Measurements from ENCODE around the gene MLLT3. TPM values are rescaled to one million over a fixed set of nuclear protein-coding genes. Genes with fewer than 3 reads are reported as not detected.

The MLLT3 gene
- total and polyA plus RNA-seq, 7 experiments from 2014 or later, result 40.9 to 85.3 (median 64.8) TPM

DNA sequence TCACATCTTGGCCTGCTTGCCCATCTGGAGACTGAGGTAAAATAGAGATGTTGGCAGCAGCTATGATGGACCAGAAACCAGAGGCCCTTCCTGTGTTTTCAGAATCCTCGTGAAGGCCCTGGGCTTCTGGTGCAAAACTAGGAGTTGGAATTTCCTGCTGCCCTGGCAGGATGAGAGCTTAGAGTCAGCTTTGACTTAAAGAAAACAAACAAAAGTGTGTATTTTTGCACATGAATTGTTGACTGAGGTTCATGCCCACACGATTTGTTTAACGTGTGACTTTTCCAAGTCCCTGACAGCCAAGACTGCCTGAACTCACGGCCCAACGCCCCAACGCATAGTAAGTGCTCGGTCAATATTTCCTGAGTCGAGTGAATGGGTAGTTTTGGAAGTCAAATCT is 303.1 kb downstream of the MLLT3 start:
- Histone ChIP-seq H3K9me3 (ENCODE audit: control insufficient read depth in 2 of 3, low read length in 3 of 3) (no peaks in the 10 kb centered on the region), H3K4me1 (ENCODE audit: control insufficient read depth in 2 of 2, insufficient read depth in 2 of 2, low read length in 2 of 2) (peaks cover 47 to 94% of the 10 kb centered on the region in 2 donors), H3K27ac (ENCODE audit: low read depth, low read length) (no peak overlapping the region), H3K36me3 (ENCODE audit: control insufficient read depth in 2 of 3, insufficient read depth in 3 of 3, low read length in 3 of 3) (no peaks in the 10 kb centered on the region), H3K27me3 (ENCODE audit: control insufficient read depth in 2 of 2, insufficient read depth in 2 of 2, low read length in 2 of 2) (no peaks in the 10 kb centered on the region), H3K4me3 (ENCODE audit: low read length) (no peak overlapping the region)
- peaks cover 53 to 100% (median 95%) of the 10 kb centered on the region in 7 donors for H3K4me1 Mint-ChIP-seq
- peaks cover 0 to 5% (median 0%) of the 10 kb centered on the region in 11 donors for H3K9me3 Mint-ChIP-seq
- ATAC-seq (no peak), DNase-seq (no peak)
- H3K4me3 Mint-ChIP-seq, result peak overlapping the region in 2 of 10 donors; percentile 4 to 89
- ChIA-PET CTCF (interaction anchor here (1.6 kb wide), 1 partner anchor 105 kb away, joined by 3 read pairs; no protein-coding TSS in a partner anchor), POLR2A (interaction anchor here (0.6 to 4.2 kb wide), 5 partner anchors 10 to 310 kb away, joined by 3 to 36 read pairs (median 6); no protein-coding TSS in a partner anchor)
- intact Hi-C loops (cut with micrococcal nuclease), result loop anchor here in 1 of 2 donors (5.0 kb wide), 1 partner anchor 392 kb away; no protein-coding TSS in a partner anchor
- peaks cover 0 to 39% (median 0%) of the 10 kb centered on the region in 5 donors for H3K36me3 Mint-ChIP-seq
- H3K27ac Mint-ChIP-seq, result peak overlapping the region in 6 of 9 donors; percentile 24 to 99 (median 90)
- peaks cover 0 to 2% (median 0%) of the 10 kb centered on the region in 5 donors for H3K27me3 Mint-ChIP-seq

GRCh38 chr9:20317701-20318100 is 304.6 kb downstream of the MLLT3 start:
- H3K36me3 Mint-ChIP-seq, result peaks cover 0 to 33% (median 0%) of the 10 kb centered on the region in 5 donors
- peaks cover 0 to 2% (median 0%) of the 10 kb centered on the region in 5 donors for H3K27me3 Mint-ChIP-seq
- intact Hi-C loops (cut with micrococcal nuclease), result loop anchor here in 1 of 2 donors (5.0 kb wide), 1 partner anchor 390 kb away; no protein-coding TSS in a partner anchor
- H3K27ac ChIP-seq (ENCODE audit: low read depth, low read length), result no peak overlapping the region
- no peaks in the 10 kb centered on the region for H3K36me3 ChIP-seq (ENCODE audit: control insufficient read depth in 2 of 3, insufficient read depth in 3 of 3, low read length in 3 of 3)
- peaks cover 47 to 83% of the 10 kb centered on the region in 2 donors for H3K4me1 ChIP-seq (ENCODE audit: control insufficient read depth in 2 of 2, insufficient read depth in 2 of 2, low read length in 2 of 2)
- ChIA-PET CTCF (interaction anchor here (1.6 kb wide), 1 partner anchor 107 kb away, joined by 3 read pairs; no protein-coding TSS in a partner anchor), POLR2A (interaction anchor here (0.6 to 2.4 kb wide), 3 partner anchors 11 to 17 kb away, joined by 3 to 10 read pairs (median 3); no protein-coding TSS in a partner anchor)
- H3K4me3 Mint-ChIP-seq, result peak overlapping the region in 2 of 10 donors; percentile 35 to 56
- H3K27ac Mint-ChIP-seq, result peak overlapping the region in 8 of 9 donors; percentile 25 to 99 (median 84)
- no peaks in the 10 kb centered on the region for H3K27me3 ChIP-seq (ENCODE audit: control insufficient read depth in 2 of 2, insufficient read depth in 2 of 2, low read length in 2 of 2)
- H3K4me1 Mint-ChIP-seq, result peaks cover 53 to 100% (median 95%) of the 10 kb centered on the region in 7 donors
- DNase-seq (no peak), ATAC-seq (no peak)
- H3K9me3 Mint-ChIP-seq, result peaks cover 0 to 6% (median 0%) of the 10 kb centered on the region in 11 donors
- no peak overlapping the region for H3K4me3 ChIP-seq (ENCODE audit: low read length)
- no peaks in the 10 kb centered on the region for H3K9me3 ChIP-seq (ENCODE audit: control insufficient read depth in 2 of 3, low read length in 3 of 3)

DNA sequence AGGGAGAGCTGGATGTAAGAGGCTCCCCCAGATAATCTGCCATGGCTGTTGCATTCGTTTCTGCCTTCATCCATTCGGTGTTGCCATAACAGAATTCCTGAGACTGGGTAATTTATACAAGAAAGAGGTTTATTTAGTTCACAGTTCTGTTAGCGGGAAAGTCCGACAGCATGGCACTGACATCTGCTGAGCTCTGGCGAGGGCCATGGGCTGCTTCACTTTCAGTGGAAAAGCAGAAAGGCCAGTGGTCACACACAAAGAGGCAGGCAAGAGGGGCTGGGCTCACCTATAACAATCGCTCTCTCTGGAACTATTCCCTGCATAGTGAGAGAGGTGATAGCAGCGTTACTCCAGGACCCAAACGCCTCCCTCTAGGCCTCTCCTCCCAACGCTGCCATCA is 305.9 kb downstream of the MLLT3 start:
- intact Hi-C loops (cut with micrococcal nuclease), result loop anchor here in 1 of 2 donors (5.0 kb wide), 1 partner anchor 389 kb away; no protein-coding TSS in a partner anchor
- H3K4me1 Mint-ChIP-seq, result peaks cover 44 to 98% (median 93%) of the 10 kb centered on the region in 7 donors
- CTCF ChIA-PET, result no interaction called here
- ATAC-seq (no peak), DNase-seq (no peak)
- POLR2A ChIA-PET, result interaction anchor here (0.7 kb wide), 1 partner anchor 35 kb away, joined by 5 read pairs; no protein-coding TSS in a partner anchor
- peak overlapping the region; percentile 61 to 99 (median 91) for H3K27ac Mint-ChIP-seq
- Histone ChIP-seq H3K27ac (ENCODE audit: low read depth, low read length) (peak overlapping the region; percentile 2), H3K27me3 (ENCODE audit: control insufficient read depth in 2 of 2, insufficient read depth in 2 of 2, low read length in 2 of 2) (no peaks in the 10 kb centered on the region), H3K36me3 (ENCODE audit: control insufficient read depth in 2 of 3, insufficient read depth in 3 of 3, low read length in 3 of 3) (no peaks in the 10 kb centered on the region), H3K4me3 (ENCODE audit: low read length) (peak overlapping the region; percentile 2), H3K9me3 (ENCODE audit: control insufficient read depth in 2 of 3, low read length in 3 of 3) (no peaks in the 10 kb centered on the region), H3K4me1 (ENCODE audit: control insufficient read depth in 2 of 2, insufficient read depth in 2 of 2, low read length in 2 of 2) (peaks cover 37 to 70% of the 10 kb centered on the region in 2 donors)
- H3K4me3 Mint-ChIP-seq, result peak overlapping the region in 2 of 10 donors; percentile 51 to 64
- H3K27me3 Mint-ChIP-seq, result no peaks in the 10 kb centered on the region
- H3K36me3 Mint-ChIP-seq, result peaks cover 0 to 30% (median 3%) of the 10 kb centered on the region in 5 donors
- H3K9me3 Mint-ChIP-seq, result peaks cover 0 to 13% (median 0%) of the 10 kb centered on the region in 11 donors

- H3K36me3 Mint-ChIP-seq, result peaks cover 0 to 26% (median 3%) of the 10 kb centered on the region in 5 donors
- peak overlapping the region in 6 of 10 donors; percentile 49 to 64 (median 60) for H3K4me3 Mint-ChIP-seq
- CTCF ChIA-PET, result no interaction called here
- Histone ChIP-seq H3K4me1 (ENCODE audit: control insufficient read depth in 2 of 2, insufficient read depth in 2 of 2, low read length in 2 of 2) (peaks cover 30 to 63% of the 10 kb centered on the region in 2 donors), H3K9me3 (ENCODE audit: control insufficient read depth in 2 of 3, low read length in 3 of 3) (no peaks in the 10 kb centered on the region), H3K4me3 (ENCODE audit: low read length) (peak overlapping the region; percentile 2), H3K27me3 (ENCODE audit: control insufficient read depth in 2 of 2, insufficient read depth in 2 of 2, low read length in 2 of 2) (no peaks in the 10 kb centered on the region), H3K27ac (ENCODE audit: low read depth, low read length) (peak overlapping the region; percentile 66), H3K36me3 (ENCODE audit: control insufficient read depth in 2 of 3, insufficient read depth in 3 of 3, low read length in 3 of 3) (no peaks in the 10 kb centered on the region)
- POLR2A ChIA-PET, result interaction anchor here (0.7 to 1.4 kb wide), 3 partner anchors 12 to 36 kb away, joined by 3 to 5 read pairs (median 4); no protein-coding TSS in a partner anchor
- peaks cover 37 to 91% (median 86%) of the 10 kb centered on the region in 7 donors for H3K4me1 Mint-ChIP-seq
- no peak for ATAC-seq
- H3K27me3 Mint-ChIP-seq, result no peaks in the 10 kb centered on the region
- DNase-seq, result no peak
- H3K27ac Mint-ChIP-seq, result peak overlapping the region; percentile 61 to 99 (median 91)
- H3K9me3 Mint-ChIP-seq, result peaks cover 0 to 13% (median 0%) of the 10 kb centered on the region in 11 donors
- intact Hi-C loops (cut with micrococcal nuclease), result loop anchor here (1.0 to 5.0 kb wide), 5 partner anchors 15 to 388 kb away; no protein-coding TSS in a partner anchor
These were observed 306.6 kb downstream of the MLLT3 start for GRCh38 chr9:20315677-20316076.

DNA sequence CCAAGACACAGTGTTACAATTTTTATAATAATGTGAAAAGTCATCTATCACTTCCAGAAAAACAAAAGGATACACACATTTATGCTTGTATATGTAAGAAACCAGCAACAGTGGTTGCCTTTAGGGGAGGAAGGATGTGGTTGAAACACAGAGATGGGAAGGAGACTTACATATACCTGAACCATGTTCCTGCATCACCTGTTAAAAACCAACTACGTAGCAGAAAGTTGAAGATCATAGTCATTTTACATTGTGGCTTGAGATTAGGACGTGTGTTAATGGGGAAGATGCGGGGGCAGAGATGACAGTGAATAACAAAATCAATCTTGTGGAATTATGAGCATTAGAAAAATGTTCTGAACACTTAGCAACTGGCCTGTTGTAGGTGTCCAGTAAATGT is 307.3 kb downstream of the MLLT3 start:
- H3K4me3 ChIP-seq (ENCODE audit: low read length), result peak overlapping the region; percentile 2
- peaks cover 23 to 56% of the 10 kb centered on the region in 2 donors for H3K4me1 ChIP-seq (ENCODE audit: control insufficient read depth in 2 of 2, insufficient read depth in 2 of 2, low read length in 2 of 2)
- H3K27me3 ChIP-seq (ENCODE audit: control insufficient read depth in 2 of 2, insufficient read depth in 2 of 2, low read length in 2 of 2), result no peaks in the 10 kb centered on the region
- peaks cover 0 to 13% (median 0%) of the 10 kb centered on the region in 11 donors for H3K9me3 Mint-ChIP-seq
- H3K27ac Mint-ChIP-seq, result peak overlapping the region; percentile 61 to 99 (median 91)
- ChIA-PET POLR2A (interaction anchor here (0.7 to 1.4 kb wide), 2 partner anchors 11 to 35 kb away, joined by 3 to 4 read pairs; no protein-coding TSS in a partner anchor), CTCF (interaction anchor here (1.2 kb wide), 1 partner anchor 29 kb away, joined by 3 read pairs; no protein-coding TSS in a partner anchor)
- intact Hi-C loops (cut with micrococcal nuclease), result loop anchor here (1.0 to 5.0 kb wide), 5 partner anchors 15 to 388 kb away; no protein-coding TSS in a partner anchor
- no peaks in the 10 kb centered on the region for H3K9me3 ChIP-seq (ENCODE audit: control insufficient read depth in 2 of 3, low read length in 3 of 3)
- peak in 7 of 9 donors; percentile 69 to 89 (median 83) for DNase-seq
- H3K36me3 Mint-ChIP-seq, result peaks cover 0 to 23% (median 3%) of the 10 kb centered on the region in 5 donors
- H3K27ac ChIP-seq (ENCODE audit: low read depth, low read length), result peak overlapping the region; percentile 66
- H3K27me3 Mint-ChIP-seq, result no peaks in the 10 kb centered on the region
- no peaks in the 10 kb centered on the region for H3K36me3 ChIP-seq (ENCODE audit: control insufficient read depth in 2 of 3, insufficient read depth in 3 of 3, low read length in 3 of 3)
- H3K4me1 Mint-ChIP-seq, result peaks cover 31 to 87% (median 79%) of the 10 kb centered on the region in 7 donors
- H3K4me3 Mint-ChIP-seq, result peak overlapping the region in 9 of 10 donors; percentile 6 to 64 (median 40)
- ATAC-seq, result peak; percentile 94

DNA sequence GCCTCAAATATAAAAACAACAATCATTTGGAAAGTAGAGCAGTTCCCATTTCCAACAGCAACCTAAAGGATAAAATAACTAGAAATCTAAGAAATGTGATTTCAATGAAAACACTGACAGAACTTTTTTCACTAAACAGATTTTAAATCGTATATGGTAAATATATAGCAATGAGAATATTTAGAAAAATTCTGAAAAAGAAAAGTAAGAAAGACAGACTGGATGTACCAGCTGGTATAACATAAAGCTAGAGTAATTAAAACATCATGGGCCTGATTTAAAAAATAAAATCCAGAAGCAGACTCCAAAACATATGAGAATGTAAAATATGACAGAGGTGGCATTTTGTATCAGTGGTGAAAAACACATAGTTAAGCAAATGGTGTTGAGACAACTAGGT is 308.9 kb downstream of the MLLT3 start:
- Histone ChIP-seq H3K27ac (ENCODE audit: low read depth, low read length) (no peak overlapping the region), H3K36me3 (ENCODE audit: control insufficient read depth in 2 of 3, insufficient read depth in 3 of 3, low read length in 3 of 3) (no peaks in the 10 kb centered on the region), H3K4me1 (ENCODE audit: control insufficient read depth in 2 of 2, insufficient read depth in 2 of 2, low read length in 2 of 2) (peaks cover 14 to 40% of the 10 kb centered on the region in 2 donors), H3K4me3 (ENCODE audit: low read length) (no peak overlapping the region), H3K27me3 (ENCODE audit: control insufficient read depth in 2 of 2, insufficient read depth in 2 of 2, low read length in 2 of 2) (no peaks in the 10 kb centered on the region), H3K9me3 (ENCODE audit: control insufficient read depth in 2 of 3, low read length in 3 of 3) (no peaks in the 10 kb centered on the region)
- H3K4me3 Mint-ChIP-seq, result peak overlapping the region in 1 of 10 donors; percentile 42
- peaks cover 27 to 80% (median 68%) of the 10 kb centered on the region in 7 donors for H3K4me1 Mint-ChIP-seq
- H3K36me3 Mint-ChIP-seq, result peaks cover 0 to 25% (median 4%) of the 10 kb centered on the region in 5 donors
- peak overlapping the region in 7 of 9 donors; percentile 16 to 99 (median 76) for H3K27ac Mint-ChIP-seq
- ATAC-seq (no peak), DNase-seq (no peak)
- H3K9me3 Mint-ChIP-seq, result peaks cover 0 to 13% (median 0%) of the 10 kb centered on the region in 11 donors
- intact Hi-C loops (cut with micrococcal nuclease), result no loop called here
- POLR2A ChIA-PET, result interaction anchor here (1.7 to 1.9 kb wide), 2 partner anchors 9 to 12 kb away, joined by 6 to 12 read pairs; no protein-coding TSS in a partner anchor
- CTCF ChIA-PET, result interaction anchor here (0.8 kb wide), 1 partner anchor 42 kb away, joined by 3 read pairs; no protein-coding TSS in a partner anchor
- peaks cover 0 to 1% (median 0%) of the 10 kb centered on the region in 5 donors for H3K27me3 Mint-ChIP-seq
